SK-N-SH treated with all-trans-retinoic acid at 6 μM for 48 hours (cell line): Measurements from ENCODE around the gene COL15A1.

Source experiments
- ARNTL ChIP-seq: fragments of 450-650 bp; formaldehyde crosslinking; IDR thresholded peaks from 2 replicates; pipeline ENCODE4 v1.5.0; 2020; ENCODE audit warnings: low read depth, mild to moderate bottlenecking, moderate library complexity, borderline replicate concordance
- CSDC2 ChIP-seq: fragments of 250-450 bp; sonication (Bioruptor Pico); IDR thresholded peaks from 2 replicates; pipeline ENCODE4 v1.5.0; 2020; ENCODE audit warnings: mild to moderate bottlenecking, moderate library complexity
- GLIS3 ChIP-seq: fragments of 250-450 bp; sonication (Bioruptor Pico); IDR thresholded peaks from 2 replicates; pipeline ENCODE4 v1.5.0; 2020; ENCODE audit warnings: mild to moderate bottlenecking, moderate library complexity
- ISL1 ChIP-seq: fragments of 250-450 bp; sonication (Bioruptor Pico); IDR thresholded peaks from 2 replicates; pipeline ENCODE4 v2.1.2; 2022; ENCODE audit warnings: mild to moderate bottlenecking, moderate library complexity
- RARB ChIP-seq: fragments of 250-450 bp; sonication (Bioruptor Pico); IDR thresholded peaks from 2 replicates; pipeline ENCODE4 v1.8.0; 2021; ENCODE audit warnings: mild to moderate bottlenecking, moderate library complexity
- TOX ChIP-seq: fragments of 250-450 bp; sonication (Bioruptor Pico); IDR thresholded peaks from 2 replicates; pipeline ENCODE4 v1.8.0; 2021; ENCODE audit warnings: mild to moderate bottlenecking, moderate library complexity, borderline replicate concordance
- ZFP3 ChIP-seq: fragments of 250-450 bp; sonication (Bioruptor Pico); IDR thresholded peaks from 2 replicates; pipeline ENCODE4 v1.5.0; 2020; ENCODE audit warnings: mild to moderate bottlenecking, moderate library complexity
- ZFP30 ChIP-seq: fragments of 450-650 bp; formaldehyde crosslinking; IDR thresholded peaks from 2 replicates; pipeline ENCODE4 v1.5.0; 2022; ENCODE audit warnings: mild to moderate bottlenecking, moderate library complexity
- TF ChIP-seq, protein P1 (sequence below): fragments of 250-450 bp; sonication (Bioruptor Pico); IDR thresholded peaks from 2 replicates; pipeline ENCODE4 v1.5.1; 2020; ENCODE audit warnings: low read depth, mild to moderate bottlenecking, moderate library complexity
- TF ChIP-seq, protein P2 (sequence below): fragments of 250-450 bp; sonication (Bioruptor Pico); IDR thresholded peaks from 2 replicates; pipeline ENCODE4 v1.8.0; 2020; ENCODE audit warnings: mild to moderate bottlenecking, moderate library complexity, borderline replicate concordance
- TF ChIP-seq, protein P3 (sequence below): fragments of 250-450 bp; sonication (Bioruptor Pico); IDR thresholded peaks from 2 replicates; pipeline ENCODE4 v1.5.1; 2021; ENCODE audit warnings: mild to moderate bottlenecking, moderate library complexity

DNA sequence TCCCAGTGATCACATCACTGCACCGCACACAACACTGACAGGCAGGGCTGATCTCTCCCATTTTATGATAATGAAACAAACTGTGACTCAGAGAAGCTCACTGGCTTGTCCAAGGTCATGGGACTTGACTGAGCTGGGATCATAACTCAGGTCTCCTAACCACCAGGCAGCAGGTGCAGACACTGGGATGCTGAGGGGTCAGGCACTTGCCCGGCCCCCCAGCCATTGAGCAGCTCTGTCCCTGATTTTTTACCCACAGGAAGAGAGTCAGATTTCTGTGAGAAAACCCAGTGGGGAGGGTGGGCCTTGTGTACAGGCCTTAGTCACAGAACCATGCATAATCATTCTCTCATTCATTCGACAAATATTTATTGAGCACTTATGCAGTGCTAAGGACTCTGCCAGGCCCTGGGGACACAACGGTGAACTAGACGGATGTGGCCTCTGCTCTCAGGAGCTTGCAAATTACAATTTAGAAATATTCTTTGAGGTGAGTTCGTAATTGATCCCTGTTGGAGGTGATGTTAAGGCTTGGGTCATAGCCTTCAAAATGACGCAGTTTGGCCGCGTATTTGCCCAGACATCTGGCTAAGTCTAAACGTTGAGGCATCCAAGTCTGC is 106.7 kb downstream of the COL15A1 start:
- TF ChIP-seq, protein P1, sequence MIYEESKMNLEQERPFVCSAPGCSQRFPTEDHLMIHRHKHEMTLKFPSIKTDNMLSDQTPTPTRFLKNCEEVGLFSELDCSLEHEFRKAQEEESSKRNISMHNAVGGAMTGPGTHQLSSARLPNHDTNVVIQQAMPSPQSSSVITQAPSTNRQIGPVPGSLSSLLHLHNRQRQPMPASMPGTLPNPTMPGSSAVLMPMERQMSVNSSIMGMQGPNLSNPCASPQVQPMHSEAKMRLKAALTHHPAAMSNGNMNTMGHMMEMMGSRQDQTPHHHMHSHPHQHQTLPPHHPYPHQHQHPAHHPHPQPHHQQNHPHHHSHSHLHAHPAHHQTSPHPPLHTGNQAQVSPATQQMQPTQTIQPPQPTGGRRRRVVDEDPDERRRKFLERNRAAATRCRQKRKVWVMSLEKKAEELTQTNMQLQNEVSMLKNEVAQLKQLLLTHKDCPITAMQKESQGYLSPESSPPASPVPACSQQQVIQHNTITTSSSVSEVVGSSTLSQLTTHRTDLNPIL, result no peak
- TF ChIP-seq ARNTL (CRISPR knock-in tag) (no peak), GLIS3 (CRISPR knock-in tag) (no peak), ZFP30 (CRISPR knock-in tag) (no peak), ZFP3 (CRISPR knock-in tag) (no peak), RARB (no peak), CSDC2 (CRISPR knock-in tag) (no peak), TOX (CRISPR knock-in tag) (no peak), ISL1 (CRISPR knock-in tag) (no peak)
- TF ChIP-seq, protein P2, sequence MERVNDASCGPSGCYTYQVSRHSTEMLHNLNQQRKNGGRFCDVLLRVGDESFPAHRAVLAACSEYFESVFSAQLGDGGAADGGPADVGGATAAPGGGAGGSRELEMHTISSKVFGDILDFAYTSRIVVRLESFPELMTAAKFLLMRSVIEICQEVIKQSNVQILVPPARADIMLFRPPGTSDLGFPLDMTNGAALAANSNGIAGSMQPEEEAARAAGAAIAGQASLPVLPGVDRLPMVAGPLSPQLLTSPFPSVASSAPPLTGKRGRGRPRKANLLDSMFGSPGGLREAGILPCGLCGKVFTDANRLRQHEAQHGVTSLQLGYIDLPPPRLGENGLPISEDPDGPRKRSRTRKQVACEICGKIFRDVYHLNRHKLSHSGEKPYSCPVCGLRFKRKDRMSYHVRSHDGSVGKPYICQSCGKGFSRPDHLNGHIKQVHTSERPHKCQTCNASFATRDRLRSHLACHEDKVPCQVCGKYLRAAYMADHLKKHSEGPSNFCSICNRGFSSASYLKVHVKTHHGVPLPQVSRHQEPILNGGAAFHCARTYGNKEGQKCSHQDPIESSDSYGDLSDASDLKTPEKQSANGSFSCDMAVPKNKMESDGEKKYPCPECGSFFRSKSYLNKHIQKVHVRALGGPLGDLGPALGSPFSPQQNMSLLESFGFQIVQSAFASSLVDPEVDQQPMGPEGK, result no peak
- TF ChIP-seq, protein P3, sequence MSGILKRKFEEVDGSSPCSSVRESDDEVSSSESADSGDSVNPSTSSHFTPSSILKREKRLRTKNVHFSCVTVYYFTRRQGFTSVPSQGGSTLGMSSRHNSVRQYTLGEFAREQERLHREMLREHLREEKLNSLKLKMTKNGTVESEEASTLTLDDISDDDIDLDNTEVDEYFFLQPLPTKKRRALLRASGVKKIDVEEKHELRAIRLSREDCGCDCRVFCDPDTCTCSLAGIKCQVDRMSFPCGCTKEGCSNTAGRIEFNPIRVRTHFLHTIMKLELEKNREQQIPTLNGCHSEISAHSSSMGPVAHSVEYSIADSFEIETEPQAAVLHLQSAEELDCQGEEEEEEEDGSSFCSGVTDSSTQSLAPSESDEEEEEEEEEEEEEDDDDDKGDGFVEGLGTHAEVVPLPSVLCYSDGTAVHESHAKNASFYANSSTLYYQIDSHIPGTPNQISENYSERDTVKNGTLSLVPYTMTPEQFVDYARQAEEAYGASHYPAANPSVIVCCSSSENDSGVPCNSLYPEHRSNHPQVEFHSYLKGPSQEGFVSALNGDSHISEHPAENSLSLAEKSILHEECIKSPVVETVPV, result no peak
